ENCODE measurements around the gene MAGEA12. TPM values are rescaled to one million over a fixed set of nuclear protein-coding genes. Genes with fewer than 3 reads are reported as not detected.
"Not testable (repeated sequence)": the region's sequence is repeated elsewhere in the genome, so short reads cannot be mapped to it uniquely, and the experiment has no call there.

MAGEA12 gene
- polyA plus RNA-seq (not detected in 3 replicates), polyA minus RNA-seq (0.13 TPM in 1 of 3 replicates, not detected in the others)
- not detected for polyA plus RNA-seq (2011; ENCODE audit: low read depth)
- not detected in 2 replicates for polyA plus RNA-seq (2011; cell fraction: cytosol; rRNA removed)
- not detected in 2 replicates for polyA plus RNA-seq (2011; cell fraction: nucleus; rRNA removed)
- polyA plus RNA-seq (2012; ENCODE audit: low replicate concordance): not detected in 2 replicates
- polyA minus RNA-seq (2011; cell fraction: cytosol; rRNA and poly(A)+ RNA removed): not detected
- polyA minus RNA-seq (2011; cell fraction: nucleus; rRNA and poly(A)+ RNA removed): not detected in 2 replicates

DNA sequence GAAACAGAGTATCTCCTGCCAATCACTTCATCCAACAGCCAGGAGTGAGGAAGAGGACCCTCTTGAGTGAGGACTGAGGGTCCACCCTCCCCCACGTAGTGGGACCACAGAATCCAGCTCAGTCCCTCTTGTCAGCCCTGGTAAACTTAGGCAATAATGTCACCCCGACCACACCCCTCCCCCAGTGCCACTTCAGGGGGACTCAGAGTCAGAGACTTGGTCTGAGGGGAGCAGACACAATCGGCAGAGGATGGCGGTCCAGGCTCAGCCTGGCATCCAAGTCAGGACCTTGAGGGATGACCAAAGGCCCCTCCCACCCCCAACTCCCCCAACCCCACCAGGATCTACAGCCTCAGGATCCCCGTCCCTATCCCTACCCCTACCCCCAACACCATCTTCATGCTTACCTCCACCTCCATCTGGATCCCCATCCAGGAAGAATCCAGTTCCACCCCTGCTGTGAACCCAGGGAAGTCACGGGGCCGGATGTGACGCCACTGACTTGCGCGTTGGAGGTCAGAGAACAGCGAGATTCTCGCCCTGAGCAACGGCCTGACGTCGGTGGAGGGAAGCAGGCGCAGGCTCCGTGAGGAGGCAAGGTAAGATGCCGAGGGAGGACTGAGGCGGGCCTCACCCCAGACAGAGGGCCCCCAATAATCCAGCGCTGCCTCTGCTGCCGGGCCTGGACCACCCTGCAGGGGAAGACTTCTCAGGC lies at the start of gene MAGEA12, which contains the start of gene CSAG1:
MAGEA12 (plus strand) TSS at position 497 of the 715 bp plus-strand sequence. CDS start 2,405 bp downstream, outside the sequence.
CSAG1 (minus strand) TSS at position 461 of the 715 bp plus-strand sequence. CDS start 1,261 bp downstream, outside the sequence.
- Histone ChIP-seq H2AFZ (ENCODE audit: control insufficient read depth, low read length) (no peak within 1 kb of the TSS), H3K27me3 (ENCODE audit: control insufficient read depth, extremely low read depth, insufficient read depth, low read length) (no peaks in the 10 kb centered on the region), H3K36me3 (ENCODE audit: control insufficient read depth in 2 of 2, extremely low read depth in 1 of 2, insufficient read depth in 2 of 2, low read length in 2 of 2) (no peaks in the 10 kb centered on the region), H4K20me1 (ENCODE audit: control insufficient read depth, extremely low read depth, insufficient read depth, low read length) (no peaks in the 10 kb centered on the region), H3K9me3 (ENCODE audit: control insufficient read depth, low read depth, low read length) (no peaks in the 10 kb centered on the region), H3K4me1 (ENCODE audit: control insufficient read depth, extremely low read depth, insufficient read depth, low read length) (no peaks in the 10 kb centered on the region), H3K79me2 (ENCODE audit: control insufficient read depth, insufficient read depth, low read length) (no peaks in the 10 kb centered on the region), H3K27ac (ENCODE audit: control insufficient read depth, insufficient read depth, low read length) (no peak within 1 kb of the TSS), H3K4me3 (ENCODE audit: control insufficient read depth in 2 of 3, extremely low read depth in 1 of 3, insufficient read depth in 2 of 3, low read depth in 1 of 3, low read length in 3 of 3) (no peak within 1 kb of the TSS), H3K9ac (ENCODE audit: control insufficient read depth, extremely low read depth, insufficient read depth, low read length) (no peak within 1 kb of the TSS), H3K9me1 (ENCODE audit: control insufficient read depth, extremely low read depth, insufficient read depth, low read length) (no peaks in the 10 kb centered on the region), H3K4me2 (ENCODE audit: control insufficient read depth, extremely low read depth, insufficient read depth, low read depth, low read length) (no peak within 1 kb of the TSS)
- dilution Hi-C loops (cut with MboI; ENCODE audit: extremely low pct_ligation_motif_present, low sequenced_read_pairs): no loop called here
- FAIRE-seq: no peak
- DNase-seq (ENCODE audit: low read depth, low spot score): no peak
- TF ChIP-seq EZH2 (IDR thresholded peaks at IDR 0.05; ENCODE audit: low read length): no peak
- TF ChIP-seq, protein P1, sequence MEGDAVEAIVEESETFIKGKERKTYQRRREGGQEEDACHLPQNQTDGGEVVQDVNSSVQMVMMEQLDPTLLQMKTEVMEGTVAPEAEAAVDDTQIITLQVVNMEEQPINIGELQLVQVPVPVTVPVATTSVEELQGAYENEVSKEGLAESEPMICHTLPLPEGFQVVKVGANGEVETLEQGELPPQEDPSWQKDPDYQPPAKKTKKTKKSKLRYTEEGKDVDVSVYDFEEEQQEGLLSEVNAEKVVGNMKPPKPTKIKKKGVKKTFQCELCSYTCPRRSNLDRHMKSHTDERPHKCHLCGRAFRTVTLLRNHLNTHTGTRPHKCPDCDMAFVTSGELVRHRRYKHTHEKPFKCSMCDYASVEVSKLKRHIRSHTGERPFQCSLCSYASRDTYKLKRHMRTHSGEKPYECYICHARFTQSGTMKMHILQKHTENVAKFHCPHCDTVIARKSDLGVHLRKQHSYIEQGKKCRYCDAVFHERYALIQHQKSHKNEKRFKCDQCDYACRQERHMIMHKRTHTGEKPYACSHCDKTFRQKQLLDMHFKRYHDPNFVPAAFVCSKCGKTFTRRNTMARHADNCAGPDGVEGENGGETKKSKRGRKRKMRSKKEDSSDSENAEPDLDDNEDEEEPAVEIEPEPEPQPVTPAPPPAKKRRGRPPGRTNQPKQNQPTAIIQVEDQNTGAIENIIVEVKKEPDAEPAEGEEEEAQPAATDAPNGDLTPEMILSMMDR (optimal IDR thresholded peaks at IDR 0.05 in 1 of 3, IDR thresholded peaks at IDR 0.05 in 1 of 3, conservative IDR thresholded peaks at IDR 0.05 in 1 of 3; ENCODE audit: extremely low read depth in 1 of 3, insufficient read depth in 2 of 3, low read length in 3 of 3): no peak

DNA sequence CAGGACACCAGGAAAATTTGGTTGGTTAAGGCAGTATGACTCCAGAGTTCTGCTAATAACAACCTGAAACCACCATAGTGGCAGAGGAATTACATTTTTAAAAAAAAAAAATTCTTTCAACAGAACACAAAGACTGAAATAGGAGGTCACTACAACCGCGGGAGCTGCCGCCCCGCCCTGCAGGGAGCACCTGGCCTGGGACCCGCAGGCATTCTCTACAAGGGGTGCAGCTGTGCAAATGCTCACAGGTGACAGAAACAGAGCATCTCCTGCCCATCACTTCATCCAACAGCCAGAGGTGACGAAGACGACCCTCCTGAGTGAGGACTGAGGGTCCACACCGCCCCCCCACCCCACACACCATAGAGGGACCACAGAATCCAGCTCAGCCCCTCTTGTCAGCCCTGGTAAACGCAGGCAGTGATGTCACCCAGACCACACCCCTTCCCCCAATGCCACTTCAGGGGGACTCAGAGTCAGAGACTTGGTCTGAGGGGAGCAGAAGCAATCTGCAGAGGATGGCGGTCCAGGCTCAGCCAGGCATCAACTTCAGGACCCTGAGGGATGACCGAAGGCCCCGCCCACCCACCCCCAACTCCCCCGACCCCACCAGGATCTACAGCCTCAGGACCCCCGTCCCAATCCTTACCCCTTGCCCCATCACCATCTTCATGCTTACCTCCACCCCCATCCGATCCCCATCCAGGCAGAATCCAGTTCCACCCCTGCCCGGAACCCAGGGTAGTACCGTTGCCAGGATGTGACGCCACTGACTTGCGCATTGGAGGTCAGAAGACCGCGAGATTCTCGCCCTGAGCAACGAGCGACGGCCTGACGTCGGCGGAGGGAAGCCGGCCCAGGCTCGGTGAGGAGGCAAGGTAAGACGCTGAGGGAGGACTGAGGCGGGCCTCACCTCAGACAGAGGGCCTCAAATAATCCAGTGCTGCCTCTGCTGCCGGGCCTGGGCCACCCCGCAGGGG lies 35.3 kb upstream of the MAGEA12 start, which contains the start of gene MAGEA3:
MAGEA3 (plus strand) TSS at position 843 of the 980 bp plus-strand sequence. CDS start 2,039 bp downstream, outside the sequence.
- H3K79me2 ChIP-seq (ENCODE audit: control insufficient read depth, insufficient read depth, low read length); H3K27ac ChIP-seq (ENCODE audit: control insufficient read depth, insufficient read depth, low read length); H3K9me3 ChIP-seq (ENCODE audit: control insufficient read depth, low read depth, low read length); H3K27me3 ChIP-seq (ENCODE audit: control insufficient read depth, extremely low read depth, insufficient read depth, low read length); H3K9me1 ChIP-seq (ENCODE audit: control insufficient read depth, extremely low read depth, insufficient read depth, low read length); H3K9ac ChIP-seq (ENCODE audit: control insufficient read depth, extremely low read depth, insufficient read depth, low read length); DNase-seq (ENCODE audit: low read depth, low spot score); H3K4me1 ChIP-seq (ENCODE audit: control insufficient read depth, extremely low read depth, insufficient read depth, low read length); FAIRE-seq; H3K4me3 ChIP-seq (ENCODE audit: control insufficient read depth in 2 of 3, extremely low read depth in 1 of 3, insufficient read depth in 2 of 3, low read depth in 1 of 3, low read length in 3 of 3); H3K36me3 ChIP-seq (ENCODE audit: control insufficient read depth in 2 of 2, extremely low read depth in 1 of 2, insufficient read depth in 2 of 2, low read length in 2 of 2); H2AFZ ChIP-seq (ENCODE audit: control insufficient read depth, low read length); H3K4me2 ChIP-seq (ENCODE audit: control insufficient read depth, extremely low read depth, insufficient read depth, low read depth, low read length); dilution Hi-C loops (cut with MboI; ENCODE audit: extremely low pct_ligation_motif_present, low sequenced_read_pairs); H4K20me1 ChIP-seq (ENCODE audit: control insufficient read depth, extremely low read depth, insufficient read depth, low read length): not testable (repeated sequence)

DNA sequence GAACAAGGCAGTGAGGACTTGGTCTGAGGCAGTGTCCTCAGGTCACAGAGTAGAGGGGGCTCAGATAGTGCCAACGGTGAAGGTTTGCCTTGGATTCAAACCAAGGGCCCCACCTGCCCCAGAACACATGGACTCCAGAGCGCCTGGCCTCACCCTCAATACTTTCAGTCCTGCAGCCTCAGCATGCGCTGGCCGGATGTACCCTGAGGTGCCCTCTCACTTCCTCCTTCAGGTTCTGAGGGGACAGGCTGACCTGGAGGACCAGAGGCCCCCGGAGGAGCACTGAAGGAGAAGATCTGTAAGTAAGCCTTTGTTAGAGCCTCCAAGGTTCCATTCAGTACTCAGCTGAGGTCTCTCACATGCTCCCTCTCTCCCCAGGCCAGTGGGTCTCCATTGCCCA lies 33.2 kb upstream of the MAGEA12 start:
- H3K27ac ChIP-seq (ENCODE audit: control insufficient read depth, insufficient read depth, low read length); H3K4me3 ChIP-seq (ENCODE audit: control insufficient read depth in 2 of 3, extremely low read depth in 1 of 3, insufficient read depth in 2 of 3, low read depth in 1 of 3, low read length in 3 of 3); DNase-seq (ENCODE audit: low read depth, low spot score); H3K27me3 ChIP-seq (ENCODE audit: control insufficient read depth, extremely low read depth, insufficient read depth, low read length); H2AFZ ChIP-seq (ENCODE audit: control insufficient read depth, low read length); dilution Hi-C loops (cut with MboI; ENCODE audit: extremely low pct_ligation_motif_present, low sequenced_read_pairs); H3K9me1 ChIP-seq (ENCODE audit: control insufficient read depth, extremely low read depth, insufficient read depth, low read length); H3K4me1 ChIP-seq (ENCODE audit: control insufficient read depth, extremely low read depth, insufficient read depth, low read length); H3K9me3 ChIP-seq (ENCODE audit: control insufficient read depth, low read depth, low read length); FAIRE-seq; H4K20me1 ChIP-seq (ENCODE audit: control insufficient read depth, extremely low read depth, insufficient read depth, low read length); H3K4me2 ChIP-seq (ENCODE audit: control insufficient read depth, extremely low read depth, insufficient read depth, low read depth, low read length); H3K79me2 ChIP-seq (ENCODE audit: control insufficient read depth, insufficient read depth, low read length); H3K9ac ChIP-seq (ENCODE audit: control insufficient read depth, extremely low read depth, insufficient read depth, low read length); H3K36me3 ChIP-seq (ENCODE audit: control insufficient read depth in 2 of 2, extremely low read depth in 1 of 2, insufficient read depth in 2 of 2, low read length in 2 of 2): not testable (repeated sequence)

DNA sequence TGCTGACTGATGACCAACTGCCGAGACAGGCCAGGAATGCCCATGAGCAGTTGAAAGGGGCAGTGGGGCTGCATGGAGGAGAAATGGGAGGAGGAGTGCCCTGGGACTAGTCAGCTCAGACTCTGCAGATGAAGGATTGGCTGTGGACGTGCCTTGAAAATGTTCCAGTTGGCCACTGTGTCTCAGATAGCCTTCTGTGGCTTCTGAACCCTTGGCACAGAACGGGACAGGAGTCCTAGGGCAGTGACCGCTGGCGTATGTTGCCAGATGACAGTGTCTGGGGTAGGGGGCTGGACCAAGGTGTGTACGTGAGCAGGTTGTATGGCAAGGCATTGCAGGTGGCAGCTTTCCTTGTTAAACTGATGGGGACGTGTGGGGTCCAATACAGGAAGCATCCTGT lies 27.1 kb upstream of the MAGEA12 start:
- dilution Hi-C loops (cut with MboI; ENCODE audit: extremely low pct_ligation_motif_present, low sequenced_read_pairs); H3K79me2 ChIP-seq (ENCODE audit: control insufficient read depth, insufficient read depth, low read length); H3K27ac ChIP-seq (ENCODE audit: control insufficient read depth, insufficient read depth, low read length); H3K36me3 ChIP-seq (ENCODE audit: control insufficient read depth in 2 of 2, extremely low read depth in 1 of 2, insufficient read depth in 2 of 2, low read length in 2 of 2); DNase-seq (ENCODE audit: low read depth, low spot score); H3K27me3 ChIP-seq (ENCODE audit: control insufficient read depth, extremely low read depth, insufficient read depth, low read length); FAIRE-seq; H3K4me2 ChIP-seq (ENCODE audit: control insufficient read depth, extremely low read depth, insufficient read depth, low read depth, low read length); H3K9me1 ChIP-seq (ENCODE audit: control insufficient read depth, extremely low read depth, insufficient read depth, low read length); H3K4me1 ChIP-seq (ENCODE audit: control insufficient read depth, extremely low read depth, insufficient read depth, low read length); H3K9me3 ChIP-seq (ENCODE audit: control insufficient read depth, low read depth, low read length); H4K20me1 ChIP-seq (ENCODE audit: control insufficient read depth, extremely low read depth, insufficient read depth, low read length); H3K9ac ChIP-seq (ENCODE audit: control insufficient read depth, extremely low read depth, insufficient read depth, low read length); H2AFZ ChIP-seq (ENCODE audit: control insufficient read depth, low read length); H3K4me3 ChIP-seq (ENCODE audit: control insufficient read depth in 2 of 3, extremely low read depth in 1 of 3, insufficient read depth in 2 of 3, low read depth in 1 of 3, low read length in 3 of 3): not testable (repeated sequence)
